ENCODE measurements around the gene B9D1.

DNA sequence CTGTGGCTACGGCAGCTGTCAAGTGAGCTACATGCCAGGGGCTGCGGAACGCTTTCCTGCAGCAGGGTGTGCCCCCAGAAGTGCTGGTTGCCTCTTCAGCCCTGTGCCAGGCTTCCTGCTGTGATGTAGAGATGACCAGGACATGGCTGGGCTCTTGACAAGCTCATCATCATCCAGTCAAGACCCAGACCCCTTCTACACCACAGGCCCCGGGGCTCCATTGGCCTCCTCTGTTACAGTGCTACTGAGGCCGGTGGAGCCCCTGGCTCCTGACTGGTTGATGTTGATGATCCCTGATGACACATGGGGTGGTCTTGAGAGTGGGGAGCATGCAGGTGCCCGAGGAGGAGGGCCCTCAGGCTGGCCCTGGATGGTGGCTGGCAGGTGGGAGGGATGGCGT lies 50.1 kb downstream of the B9D1 start:
- TF ChIP-seq POLR2A (IDR thresholded peaks at IDR 0.05; ENCODE audit: low read depth, low read length) (no peak), PAX5 (IDR thresholded peaks at IDR 0.05; ENCODE audit: insufficient read depth, low read length, severe bottlenecking) (no peak), SPI1 (IDR thresholded peaks at IDR 0.05; ENCODE audit: low read depth, low read length) (no peak), POLR2AphosphoS5 (IDR thresholded peaks at IDR 0.05; ENCODE audit: low read depth, low read length) (no peak)
